Stimulated activated CD4-positive, alpha-beta T cell treated with anti-CD3 and anti-CD28 coated beads, Interleukin-15, amount 100 ng/mL, for 1 hour (primary cell): ENCODE measurements around the gene LRRTM1.

ENCODE experiments used
- DNase-seq, 2 donors: peaks; one replicate each; pipeline ENCODE4 v3.0.0-alpha.2; 2020; ENCODE audit warnings: low read depth in 1 of 2, low spot score in 1 of 2

Gene LRRTM1

DNA sequence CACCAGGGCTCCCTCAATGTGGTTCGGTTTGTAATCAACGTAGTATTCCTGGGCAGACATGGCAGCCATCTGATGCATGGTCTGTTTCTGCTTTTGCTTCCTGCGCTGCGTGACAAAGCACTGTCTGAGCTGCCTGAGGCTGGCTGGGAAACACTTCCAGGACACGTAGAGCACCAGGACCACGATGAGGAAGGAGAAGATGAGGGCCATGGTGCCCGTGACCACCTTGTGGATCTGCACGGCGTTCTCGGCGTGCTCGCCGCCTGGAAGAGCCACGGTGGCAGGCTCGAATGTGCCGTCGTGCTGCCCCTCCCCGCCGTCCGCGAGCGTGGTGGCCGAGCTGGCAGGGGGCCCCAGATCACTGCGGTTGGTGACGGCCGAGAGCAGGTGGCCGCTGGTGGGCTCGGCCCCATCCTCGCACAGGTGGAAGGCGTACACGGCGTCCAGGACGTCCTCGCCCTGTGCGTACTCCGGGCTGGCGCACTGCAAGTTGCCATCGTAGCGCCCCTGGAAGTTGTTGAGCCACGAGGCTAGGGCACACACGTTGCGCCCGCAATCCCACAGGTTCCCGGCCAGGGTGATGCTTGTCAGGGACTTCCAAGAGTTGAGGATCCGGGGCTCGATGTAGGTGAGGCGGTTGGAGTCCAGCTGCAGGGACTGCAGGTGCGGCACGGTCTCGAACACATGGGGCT, 2.1 kb downstream of the LRRTM1 start:
- no peak for DNase-seq

DNA sequence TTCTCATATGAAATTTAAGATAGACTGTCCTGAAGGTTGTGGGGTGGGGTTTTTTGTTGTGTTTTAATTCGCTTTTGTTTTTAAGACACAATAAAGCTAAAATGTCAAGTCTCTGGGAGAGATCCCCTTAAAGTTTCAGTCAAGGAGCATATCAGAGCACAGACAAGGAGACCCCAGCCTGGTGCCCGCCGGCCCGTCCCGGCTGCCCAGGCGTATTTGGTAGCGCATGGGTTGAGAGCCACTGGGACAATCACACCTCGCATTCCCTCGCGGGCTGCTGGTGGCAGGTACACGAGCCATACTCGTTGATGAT, 2.6 kb downstream of the LRRTM1 start:
- DNase-seq, result no peak

DNA sequence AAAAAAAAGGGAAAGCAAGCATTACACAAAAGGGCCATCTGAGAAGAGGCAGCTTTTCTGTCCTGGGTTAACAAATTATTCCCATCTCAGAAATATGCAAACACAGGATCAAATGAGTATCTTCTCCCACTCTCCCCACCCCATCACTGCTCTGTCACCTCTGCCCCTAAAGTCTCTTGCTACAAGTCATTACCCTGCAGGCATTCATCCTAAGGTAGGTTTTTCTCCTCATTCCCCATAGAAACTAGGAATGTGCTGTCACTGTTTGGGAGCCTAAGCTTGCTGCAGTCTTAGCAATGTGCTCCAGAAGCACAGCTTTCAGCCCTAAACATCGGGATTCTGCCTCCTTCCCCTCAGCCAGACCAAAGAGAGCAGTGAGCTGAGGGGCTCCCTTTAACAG, 3.6 kb downstream of the LRRTM1 start:
- DNase-seq, result no peak

DNA sequence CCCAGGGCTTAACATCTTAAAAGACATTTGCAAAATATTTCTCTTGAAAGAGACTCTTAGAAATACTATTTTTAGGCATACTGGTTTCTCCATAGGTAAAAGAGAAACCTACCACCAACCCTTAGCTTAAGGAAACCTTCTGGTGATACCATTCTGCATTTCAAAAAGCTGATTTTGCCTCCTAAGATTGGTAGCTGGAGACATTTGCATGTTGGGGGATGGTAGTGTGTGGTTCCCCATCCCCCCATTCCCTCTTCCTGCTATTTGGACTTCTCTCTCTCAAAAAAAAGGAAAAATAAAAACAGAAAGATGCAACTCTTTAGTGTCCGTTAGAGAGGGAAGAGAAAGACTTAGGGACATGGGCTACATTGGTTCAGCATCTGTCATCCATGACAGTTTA, 4.2 kb downstream of the LRRTM1 start:
- no peak for DNase-seq

DNA sequence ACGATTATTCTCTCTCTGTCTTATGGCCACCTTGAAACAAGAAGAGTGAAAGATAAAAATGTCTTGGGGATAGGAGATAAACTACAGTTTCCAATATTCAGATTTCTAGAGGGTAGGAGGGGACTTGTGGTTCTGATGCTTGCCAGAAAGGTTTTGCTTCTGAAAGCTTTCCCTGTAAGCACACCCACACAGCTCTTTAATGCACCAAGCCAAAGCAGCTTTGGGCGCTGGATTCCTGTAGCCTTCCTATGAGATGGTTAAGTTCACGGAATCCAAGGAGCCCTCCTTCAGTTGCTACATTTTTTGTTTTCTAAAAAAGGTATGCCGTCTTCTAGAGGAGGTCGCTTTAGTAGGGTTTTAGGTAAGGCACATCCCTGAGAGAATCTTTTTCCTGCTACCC, 4.9 kb downstream of the LRRTM1 start:
- DNase-seq, result no peak

DNA sequence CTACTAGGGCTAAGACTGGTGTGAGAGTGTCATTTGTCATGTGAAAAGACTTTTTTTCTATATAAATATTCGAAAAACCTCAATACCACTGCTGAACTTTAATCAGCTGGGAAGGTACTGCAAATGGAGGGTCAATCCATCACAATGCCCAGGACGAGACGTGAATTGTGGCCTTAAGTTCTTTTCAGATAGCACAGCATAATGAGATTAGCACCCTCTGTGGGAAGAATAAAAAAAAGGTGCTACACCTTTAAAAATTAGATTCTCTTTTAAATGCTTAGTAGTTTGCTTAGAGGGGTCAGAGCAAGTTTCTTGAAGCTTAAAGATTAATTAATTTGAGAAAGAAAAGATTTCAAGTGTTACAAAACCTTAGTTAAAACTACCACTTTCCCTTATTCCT, 5.6 kb downstream of the LRRTM1 start:
- no peak for DNase-seq

DNA sequence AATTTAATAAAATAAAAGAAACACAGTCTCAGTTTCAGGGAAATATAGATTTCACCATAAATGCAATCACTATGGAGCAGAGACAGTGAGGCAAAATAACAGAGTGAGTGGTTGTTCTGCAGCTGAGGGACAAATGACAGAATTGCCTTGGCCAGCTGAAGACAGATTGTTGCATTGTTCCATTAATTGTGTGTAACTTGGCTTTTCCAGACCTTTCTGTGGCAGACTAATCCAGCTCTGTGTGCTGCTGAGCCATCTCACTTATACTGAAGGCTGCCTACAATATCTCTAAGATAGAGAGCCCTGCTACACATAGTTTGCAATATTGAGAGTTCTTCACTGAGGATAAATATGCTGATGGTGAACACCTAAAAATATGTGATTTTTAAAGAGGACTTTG, 11.5 kb downstream of the LRRTM1 start:
- DNase-seq, result no peak

DNA sequence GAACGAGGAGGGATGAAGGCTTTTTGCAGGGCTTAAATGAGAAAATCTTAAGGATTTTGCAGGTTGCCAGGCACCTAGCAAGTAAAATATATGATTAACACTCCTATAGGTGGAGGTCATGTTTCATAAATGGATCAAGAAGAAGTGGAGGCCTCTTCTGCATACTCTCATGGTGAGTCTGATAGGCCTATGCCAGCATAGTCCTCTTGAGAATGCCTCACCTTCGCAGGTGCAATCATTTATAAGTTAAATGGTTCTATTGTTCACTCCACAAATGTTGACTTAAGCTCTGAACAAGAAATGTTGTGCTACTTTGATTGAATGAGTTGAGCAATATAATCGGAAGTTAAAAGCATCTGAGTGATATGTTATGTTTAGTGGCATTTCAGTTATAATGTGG, 12.1 kb downstream of the LRRTM1 start:
- DNase-seq, result no peak

DNA sequence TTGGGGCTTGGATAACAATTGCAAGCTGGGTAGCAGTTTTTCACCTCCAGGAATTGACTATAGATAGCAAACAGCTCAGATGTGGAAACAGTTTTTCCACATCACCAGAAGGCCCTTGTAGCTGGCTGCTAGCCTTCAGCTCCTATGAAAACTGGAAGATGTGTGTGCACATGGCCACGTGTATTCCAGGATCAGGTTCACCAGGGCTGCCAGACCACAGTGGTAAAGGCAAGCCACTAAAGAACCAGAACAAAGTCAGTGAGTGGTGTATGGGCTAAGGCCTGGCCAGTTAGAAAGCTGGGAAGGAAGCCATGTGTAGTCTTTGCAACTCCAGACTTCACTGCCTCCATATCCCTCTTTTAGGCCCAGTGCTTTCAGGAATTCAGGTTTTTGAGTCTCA, 12.9 kb downstream of the LRRTM1 start:
- no peak for DNase-seq

DNA sequence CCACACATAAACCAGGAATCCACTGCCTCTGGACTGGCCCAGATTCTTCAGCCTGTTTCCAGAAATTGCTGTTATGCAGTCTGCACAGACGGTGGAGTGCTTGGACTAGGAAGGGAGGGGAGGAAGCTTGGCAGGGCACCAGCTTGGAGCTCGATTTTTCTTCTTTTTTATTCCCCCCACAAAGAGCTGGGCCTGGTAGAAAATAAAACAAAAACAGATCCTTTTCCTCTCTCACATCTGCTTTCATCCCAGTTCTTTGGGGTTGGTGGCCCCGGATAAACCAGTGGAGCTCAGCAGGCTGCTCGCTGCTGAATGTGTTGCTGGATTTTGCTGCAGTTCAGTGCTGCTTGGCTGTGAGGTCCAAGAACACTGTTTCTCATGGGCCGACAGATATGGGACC, 16.0 kb downstream of the LRRTM1 start:
- DNase-seq, result no peak

DNA sequence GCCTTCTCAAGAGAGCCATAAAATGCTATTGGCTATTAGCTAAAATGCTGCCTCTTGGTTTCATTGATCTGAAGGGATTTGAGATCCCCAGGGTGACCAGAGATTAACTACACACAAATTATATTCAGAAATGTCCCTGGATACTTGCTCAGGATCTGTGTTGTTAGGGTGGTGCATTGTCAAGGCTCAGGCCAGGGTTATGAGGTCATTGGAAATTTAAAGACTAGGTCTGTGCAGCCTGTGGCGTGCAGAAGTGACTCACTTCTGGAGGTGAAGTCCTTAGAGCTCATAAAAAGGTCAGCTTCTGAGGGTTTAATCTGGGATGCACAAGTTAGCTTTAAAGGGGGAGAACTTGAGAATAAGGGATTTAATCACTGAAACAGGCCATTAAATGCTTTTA, 23.5 kb downstream of the LRRTM1 start:
- no peak for DNase-seq

DNA sequence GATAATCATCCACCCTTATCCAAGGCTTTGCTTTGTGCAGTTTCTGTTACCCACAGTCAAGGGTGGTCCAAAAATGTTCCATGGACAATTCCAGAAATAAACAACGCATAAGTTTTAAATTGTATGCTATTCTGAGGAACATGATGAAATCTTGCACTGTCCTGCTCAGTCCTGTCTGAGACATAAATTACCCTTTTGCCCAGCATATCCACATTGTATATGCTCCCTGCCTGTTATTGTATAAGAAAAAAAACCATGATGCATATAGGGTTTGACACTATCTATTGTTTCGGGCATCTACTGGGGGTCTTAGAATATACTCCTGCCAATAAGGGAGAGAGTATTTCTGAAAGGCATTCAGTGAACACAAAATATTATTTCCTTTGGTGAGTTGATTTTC, 24.0 kb downstream of the LRRTM1 start:
- DNase-seq, result no peak

DNA sequence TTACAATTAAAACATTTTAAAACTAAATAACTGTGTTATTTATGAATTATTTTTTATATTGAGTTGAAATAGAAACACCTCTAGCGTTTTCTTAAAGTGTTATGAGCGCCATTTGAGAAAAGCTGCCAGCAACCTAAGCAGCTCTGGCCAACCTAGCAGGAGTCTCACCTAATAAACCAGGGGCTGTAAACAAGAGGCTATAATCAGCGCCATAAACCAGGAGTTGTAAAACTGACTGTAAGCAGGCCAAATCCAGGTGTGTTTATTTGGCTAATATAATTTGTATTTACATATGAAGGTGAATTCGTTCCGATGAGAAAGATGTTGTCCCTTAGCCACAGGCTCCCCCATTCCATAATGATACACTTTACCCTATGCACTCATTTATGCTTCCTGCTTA, 34.7 kb downstream of the LRRTM1 start:
- no peak for DNase-seq

DNA sequence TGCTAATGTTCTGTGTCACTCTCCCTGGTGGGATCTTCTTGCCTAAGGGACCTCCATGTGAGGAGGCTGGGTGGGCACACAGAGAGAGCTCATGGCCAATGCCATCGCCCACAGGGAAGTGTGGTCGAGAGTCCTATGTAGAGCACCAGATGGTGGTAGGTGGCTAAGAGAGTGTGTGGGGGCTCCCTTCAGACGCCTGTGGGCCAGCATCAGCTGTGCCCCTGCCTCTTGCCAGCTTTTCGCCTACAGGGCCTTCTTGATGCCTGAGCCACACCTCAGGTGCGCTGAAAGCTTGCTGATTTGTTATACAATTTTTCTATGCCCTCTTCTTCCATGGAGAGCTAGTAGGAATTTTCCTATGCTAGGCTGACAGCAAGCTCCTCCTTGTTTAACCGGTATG, 38.3 kb downstream of the LRRTM1 start:
- no peak for DNase-seq

DNA sequence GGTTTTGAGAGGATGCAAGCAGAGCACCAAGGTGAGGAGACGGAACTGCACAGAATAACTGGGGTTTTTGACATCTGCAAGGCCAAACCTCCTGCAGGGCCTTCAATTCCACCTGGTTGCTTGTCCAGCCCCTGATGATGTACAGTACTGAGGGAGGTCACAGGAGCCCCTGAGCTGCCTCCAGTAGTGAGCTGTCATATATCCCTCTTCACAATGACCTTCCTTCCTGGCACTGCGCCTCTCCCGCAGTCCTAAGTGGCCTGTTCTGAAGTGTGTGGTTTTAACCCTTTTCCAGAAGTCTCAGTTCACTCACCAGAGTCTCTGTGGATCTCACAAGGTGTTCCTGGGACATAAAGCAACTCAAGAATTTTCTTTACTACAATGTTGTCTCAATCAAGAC, 45.3 kb downstream of the LRRTM1 start:
- no peak for DNase-seq

DNA sequence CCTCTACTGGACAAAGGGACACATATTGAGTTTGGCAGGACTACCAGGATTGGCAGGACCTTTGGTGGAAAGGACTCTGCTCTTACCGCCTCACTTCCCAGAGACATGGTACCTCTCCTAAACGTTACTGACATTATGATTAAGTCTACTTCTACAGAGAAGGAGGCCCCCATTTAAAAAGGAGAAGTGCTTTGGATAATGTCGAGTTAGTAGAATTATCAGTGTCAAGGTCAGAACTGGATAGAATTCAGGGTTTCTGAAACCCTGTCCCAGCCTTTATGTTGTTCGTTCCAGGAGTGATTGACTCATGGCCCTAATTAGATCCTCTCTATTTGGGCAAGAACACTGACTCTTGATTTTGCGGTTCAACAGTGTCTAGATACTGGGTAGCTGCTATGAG, 45.8 kb downstream of the LRRTM1 start:
- no peak for DNase-seq

DNA sequence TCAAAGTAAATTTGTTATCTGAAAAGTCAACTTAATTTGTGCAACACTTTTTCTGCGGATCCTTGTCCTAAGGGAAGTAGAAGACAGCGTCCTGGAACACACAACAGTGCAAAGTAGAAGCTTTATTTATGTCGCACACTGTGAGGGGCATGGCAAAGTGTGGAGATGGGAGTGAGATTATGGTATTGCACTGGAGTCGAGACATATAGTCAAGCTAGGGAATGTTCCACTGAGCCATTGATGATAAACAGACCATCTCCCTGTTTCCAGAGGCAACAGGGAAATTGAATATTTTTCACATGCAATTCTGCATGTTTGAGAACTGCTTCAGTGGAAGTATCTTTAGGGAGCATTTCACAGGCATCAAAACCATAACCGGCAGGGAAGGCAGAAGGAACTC, 46.2 kb downstream of the LRRTM1 start:
- DNase-seq, result no peak

DNA sequence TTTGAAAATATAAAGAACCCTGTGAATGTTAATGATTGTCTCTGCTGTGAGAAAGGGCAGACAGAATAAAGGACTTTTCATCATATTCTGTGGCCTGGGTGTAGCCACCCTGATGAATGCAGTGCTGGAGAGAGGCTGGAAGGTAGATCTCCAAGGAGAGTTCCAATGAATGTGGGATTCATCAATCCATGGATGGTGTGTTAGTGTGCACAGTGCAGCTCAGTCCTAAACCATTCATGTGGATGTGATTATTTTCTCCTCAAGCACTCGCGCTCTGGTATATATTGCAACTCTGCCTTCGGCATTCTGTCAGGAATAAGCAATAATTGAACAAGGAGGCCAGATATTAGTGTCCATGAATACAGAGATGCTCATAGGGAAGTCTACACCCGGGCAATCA, 47.1 kb downstream of the LRRTM1 start:
- DNase-seq, result no peak

DNA sequence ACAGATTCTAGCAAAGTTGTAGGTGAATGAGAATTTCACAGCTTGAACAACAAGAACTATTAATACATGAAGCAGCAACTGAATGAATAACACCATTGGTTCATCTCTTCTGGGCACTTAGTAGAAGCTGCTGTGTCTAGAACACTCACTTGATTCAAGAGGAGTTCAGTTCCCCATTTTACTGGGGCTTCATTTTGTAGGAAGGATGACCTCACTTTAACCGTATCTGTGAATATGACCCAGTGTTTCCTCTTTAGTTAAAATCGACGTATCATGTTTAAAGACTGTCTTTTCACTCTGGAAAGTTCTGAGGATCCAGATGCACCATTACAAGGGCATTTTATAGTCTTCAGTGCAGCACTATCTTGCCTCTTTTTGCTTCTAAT, 47.8 kb downstream of the LRRTM1 start:
- no peak for DNase-seq

DNA sequence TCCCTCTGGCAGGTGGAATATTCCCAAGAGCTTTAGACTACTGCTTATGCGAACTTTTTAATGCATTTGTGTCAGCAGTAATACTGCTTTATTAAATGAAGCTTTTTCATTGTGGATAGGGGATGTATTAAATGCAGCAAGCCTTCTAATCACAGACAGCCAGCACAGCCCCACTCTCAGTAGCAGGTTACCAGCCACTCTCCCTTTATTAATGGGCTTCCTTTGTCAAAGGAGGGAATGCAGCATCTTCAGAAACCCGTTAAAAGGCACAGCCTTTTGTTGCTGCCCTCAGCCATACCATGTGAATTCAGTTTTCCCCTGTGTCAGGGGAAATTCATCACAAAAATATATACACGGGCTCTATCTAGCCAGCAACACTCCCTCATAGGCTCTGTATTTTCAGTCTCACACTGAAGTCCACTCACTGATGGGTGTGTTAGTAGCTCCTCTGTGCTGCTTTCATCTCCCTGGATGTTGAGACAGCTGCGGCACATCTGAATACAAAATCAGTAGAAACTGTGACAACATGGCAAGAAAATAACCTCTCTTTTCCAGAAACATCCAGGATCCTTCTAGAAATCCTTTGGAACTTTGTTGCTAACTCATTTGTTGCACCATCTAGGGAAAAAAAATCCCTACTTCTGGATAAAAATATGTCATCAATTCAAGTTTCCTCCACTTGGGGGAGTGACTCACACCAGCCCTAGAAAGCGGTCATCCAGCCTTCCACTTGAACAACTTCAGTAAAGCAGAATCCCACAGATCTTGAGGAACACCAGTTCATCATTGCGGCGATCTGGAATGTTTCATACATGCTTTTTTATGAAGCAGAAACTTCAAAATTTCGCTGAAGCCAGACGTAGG, 48.4 kb downstream of the LRRTM1 start:
- DNase-seq, result no peak

DNA sequence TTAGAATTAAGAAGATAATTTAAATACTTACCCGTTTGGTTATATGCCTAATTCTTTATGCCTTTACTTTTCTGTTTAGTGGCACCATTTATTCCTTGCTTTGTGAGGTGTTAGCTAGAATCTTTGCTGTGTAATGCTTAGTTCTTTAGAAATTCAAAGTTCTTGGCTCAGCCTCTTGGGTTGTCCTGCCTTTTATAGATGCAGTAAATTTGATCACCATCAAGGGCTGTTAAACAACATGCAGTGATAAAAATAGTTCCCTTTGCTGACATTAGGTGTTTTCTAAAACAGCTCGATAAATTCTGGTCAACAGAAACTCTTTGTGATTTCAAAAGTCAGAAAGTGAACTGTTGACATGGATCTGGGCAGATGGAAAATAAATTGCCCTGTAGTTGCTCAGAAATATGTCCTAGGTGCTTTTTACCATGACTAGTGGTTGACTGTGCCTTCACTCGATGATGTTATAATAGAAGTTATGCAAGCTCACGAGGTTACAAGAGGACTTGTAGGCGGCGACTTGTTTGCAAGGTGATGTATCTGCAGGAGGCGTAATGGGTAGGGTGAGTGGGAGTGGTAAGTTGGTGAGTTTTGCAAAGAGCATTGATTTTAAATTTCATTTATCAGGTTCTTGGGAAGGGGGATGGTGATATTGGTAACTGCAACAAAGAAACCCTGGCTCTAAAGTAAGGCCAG, 52.1 kb downstream of the LRRTM1 start:
- no peak for DNase-seq
